ENCODE measurements around the gene HECTD4. TPM values are rescaled to one million over a fixed set of nuclear protein-coding genes. Genes with fewer than 3 reads are reported as not detected.

Gene HECTD4
- total and polyA plus RNA-seq, 2 of the 4 experiments (the other 2 are of a cell fraction): 12.9 to 13.0 TPM

GRCh38 chr12:112353393-112353792 lies 28.8 kb downstream of the HECTD4 start:
- Histone ChIP-seq H2BK120ac (ENCODE audit: low read depth, low read length) (no peak overlapping the region), H3K4ac (ENCODE audit: low read depth, low read length) (no peak overlapping the region), H3K4me1 (ENCODE audit: control insufficient read depth, insufficient read depth, low read length) (peaks cover 1% of the 10 kb centered on the region), H3K9ac (ENCODE audit: low read depth, low read length) (no peak overlapping the region), H2AFZ (replicated peaks; ENCODE audit: low read length, poor library complexity) (no peak overlapping the region), H3K27me3 (ENCODE audit: control insufficient read depth, insufficient read depth, low read length) (no peaks in the 10 kb centered on the region), H2BK15ac (ENCODE audit: low read depth, low read length) (no peak overlapping the region), H2AK9ac (replicated peaks; ENCODE audit: low read depth, low read length, poor library complexity) (no peak overlapping the region), H3K79me1 (ENCODE audit: low read depth in 1 of 2, low read length in 2 of 2) (peaks cover 31 to 54% of the 10 kb centered on the region in 2 experiments), H3K36me3 (ENCODE audit: control insufficient read depth, insufficient read depth, low read length) (no peaks in the 10 kb centered on the region), H2BK5ac (ENCODE audit: low read depth, low read length, poor library complexity, severe bottlenecking) (no peak overlapping the region), H4K91ac (ENCODE audit: insufficient read depth, low read depth, low read length) (no peak overlapping the region), H3K18ac (ENCODE audit: low read depth, low read length) (no peak overlapping the region), H2AK5ac (ENCODE audit: low read depth, low read length) (no peak overlapping the region), H3K23ac (ENCODE audit: low read depth, low read length) (no peak overlapping the region), H4K20me1 (ENCODE audit: insufficient read depth, low read length) (peaks cover 24% of the 10 kb centered on the region), H4K8ac (ENCODE audit: low read depth in 2 of 2, low read length in 2 of 2) (no peak overlapping the region), H3K14ac (replicated peaks; ENCODE audit: low read depth, low read length) (no peak overlapping the region), H4K5ac (ENCODE audit: low read depth, low read length) (no peak overlapping the region), H3K4me2 (ENCODE audit: low read depth, low read length) (no peak overlapping the region), H3K9me3 (ENCODE audit: control insufficient read depth, insufficient read depth, low read length) (no peaks in the 10 kb centered on the region), H3K4me3 (ENCODE audit: insufficient read depth, low read depth, low read length) (no peak overlapping the region), H3K27ac (ENCODE audit: insufficient read depth, low read length) (no peak overlapping the region), H3K56ac (ENCODE audit: extremely low read depth, insufficient read depth, low read length) (no peak overlapping the region), H2BK20ac (ENCODE audit: low read depth, low read length) (no peak overlapping the region), H3K9me1 (ENCODE audit: insufficient read depth, low read length) (peaks cover 2% of the 10 kb centered on the region; the same call in 1 of the 2 replicates)
- in situ Hi-C loops (cut with MboI; ENCODE audit: low sequenced_read_pairs) (no loop called here), intact Hi-C loops (cut with micrococcal nuclease) (no loop called here), dilution Hi-C loops (cut with HindIII; ENCODE audit: low sequenced_read_pairs, unreplicated experiment) (no loop called here)
- TF ChIP-seq RAD21 (IDR thresholded peaks at IDR 0.05; ENCODE audit: low read length): no peak
- peak; percentile 18; the same call in 1 of the 2 replicates for TF ChIP-seq FOS (IDR thresholded peaks at IDR 0.05; ENCODE audit: low read depth, low read length)
- TF ChIP-seq CHD1 (IDR thresholded peaks at IDR 0.05; ENCODE audit: low read depth, low read length): no peak
- ChIA-PET CTCF (no interaction called here), POLR2A (ENCODE audit: unreplicated experiment) (no interaction called here)
- no CpG with 5 or more reads among the region's 3 CpGs for WGBS, 2 experiments (ENCODE audit: extremely low coverage in 2 of 2, insufficient read length in 1 of 2)
- BruUV-seq (replicated peaks): no TSS peak
- ATAC-seq (ENCODE audit: low read depth) (no peak), DNase-seq (peak; percentile 44)

All from IMR-90 (cell line).